DOHH2 (cell line): ENCODE results near the gene RTTN.

Experiments used
- H3F3A ChIP-seq: fragments of 200-600 bp; sonication (generic), shearing (Covaris generic); 2 replicates; pipeline ENCODE4 v1.6.0; 2016; ENCODE audit warnings: antibody characterized with exemption, mild to moderate bottlenecking; ENCODE audit not compliant: control insufficient read depth, insufficient read depth
- H3K27ac ChIP-seq: fragments of 200-600 bp; sonication (generic); 2 replicates; pipeline ENCODE4 v1.5.1; 2014; ENCODE audit warnings: low read depth, mild to moderate bottlenecking, low read length, moderate library complexity
- H3K27me3 ChIP-seq: fragments of 200-600 bp; sonication (generic); 2 replicates; pipeline ENCODE4 v1.6.1; 2014; ENCODE audit warnings: mild to moderate bottlenecking, low read length, mixed read lengths; ENCODE audit not compliant: control insufficient read depth
- H3K36me3 ChIP-seq: fragments of 200-600 bp; sonication (generic); 2 replicates; pipeline ENCODE4 v1.6.1; 2014; ENCODE audit warnings: mild to moderate bottlenecking, low read length, moderate library complexity, mixed read lengths; ENCODE audit not compliant: control insufficient read depth
- H3K4me1 ChIP-seq: fragments of 200-600 bp; sonication (generic); 2 replicates; pipeline ENCODE4 v1.6.1; 2014; ENCODE audit warnings: mild to moderate bottlenecking, low read length, mixed read lengths; ENCODE audit not compliant: control insufficient read depth
- H3K4me2 ChIP-seq: fragments of 200-600 bp; sonication (generic); 2 replicates; pipeline ENCODE4 v1.6.0; 2014; ENCODE audit warnings: mild to moderate bottlenecking, low read length, moderate library complexity
- H3K4me3 ChIP-seq: fragments of 200-600 bp; sonication (generic); 2 replicates; pipeline ENCODE4 v1.5.1; 2014; ENCODE audit warnings: mild to moderate bottlenecking, low read length, mixed read lengths
- H3K79me2 ChIP-seq: fragments of 200-600 bp; sonication (generic); 2 replicates; pipeline ENCODE4 v1.6.1; 2014; ENCODE audit warnings: mild to moderate bottlenecking, low read length, mixed read lengths; ENCODE audit not compliant: control insufficient read depth
- H3K9me2 ChIP-seq: fragments of 200-600 bp; sonication (generic); replicated peaks from 2 replicates; pipeline ENCODE4 v1.6.1; 2014; ENCODE audit warnings: mild to moderate bottlenecking, low read length, mixed read lengths; ENCODE audit not compliant: control insufficient read depth
- H3K9me3 ChIP-seq: fragments of 200-600 bp; sonication (generic); 2 replicates; pipeline ENCODE4 v1.6.1; 2014; ENCODE audit warnings: antibody characterized with exemption, low read length, mixed read lengths; ENCODE audit not compliant: control insufficient read depth, insufficient read depth
- H4K20me1 ChIP-seq: fragments of 200-600 bp; sonication (generic); 2 replicates; pipeline ENCODE4 v1.6.0; 2014; ENCODE audit warnings: low read depth, mild to moderate bottlenecking, antibody characterized with exemption, low read length, moderate library complexity; ENCODE audit not compliant: control insufficient read depth, insufficient read depth
- CTCF ChIP-seq: fragments of 200-600 bp; sonication (generic); IDR thresholded peaks from one replicate; pipeline ENCODE4 v1.5.1; 2014; ENCODE audit warnings: antibody characterized with exemption, mild to moderate bottlenecking, low read depth, low read length; ENCODE audit not compliant: poor library complexity, severe bottlenecking
- EZH2phosphoT487 ChIP-seq: fragments of 200-600 bp; sonication (generic); IDR thresholded peaks from 2 replicates; pipeline ENCODE4 v1.6.1; 2017; ENCODE audit warnings: borderline replicate concordance, mild to moderate bottlenecking, antibody characterized with exemption, low read length, moderate library complexity, mixed read lengths

The RTTN gene

GRCh38 chr18:70221915-70222278 is 16.4 kb upstream of the RTTN start:
- Histone ChIP-seq H3K4me2 (no peak overlapping the region), H3K4me3 (no peak overlapping the region), H3K36me3 (no peaks in the 10 kb centered on the region), H3K9me2 (no peaks in the 10 kb centered on the region), H4K20me1 (no peaks in the 10 kb centered on the region), H3F3A (no peaks in the 10 kb centered on the region), H3K27ac (no peak overlapping the region), H3K27me3 (peaks cover 11% of the 10 kb centered on the region; the same call in 1 of the 2 replicates), H3K9me3 (no peaks in the 10 kb centered on the region), H3K79me2 (no peaks in the 10 kb centered on the region), H3K4me1 (no peaks in the 10 kb centered on the region)
- TF ChIP-seq EZH2phosphoT487: no peak

GRCh38 chr18:70221156-70221914 is 15.8 kb upstream of the RTTN start:
- Histone ChIP-seq H3K9me3 (no peaks in the 10 kb centered on the region), H3K27ac (no peak overlapping the region), H3K79me2 (no peaks in the 10 kb centered on the region), H3K4me2 (no peak overlapping the region), H3K4me3 (no peak overlapping the region), H3K9me2 (no peaks in the 10 kb centered on the region), H3F3A (no peaks in the 10 kb centered on the region), H3K4me1 (no peaks in the 10 kb centered on the region), H4K20me1 (no peaks in the 10 kb centered on the region), H3K27me3 (peaks cover 11% of the 10 kb centered on the region; the same call in 1 of the 2 replicates), H3K36me3 (no peaks in the 10 kb centered on the region)
- TF ChIP-seq EZH2phosphoT487: no peak
- TF ChIP-seq CTCF: no peak

- no peaks in the 10 kb centered on the region for H3K79me2 ChIP-seq
- H3K4me3 ChIP-seq: no peak overlapping the region
- no peaks in the 10 kb centered on the region for H3K4me1 ChIP-seq
- H4K20me1 ChIP-seq: no peaks in the 10 kb centered on the region
- H3K36me3 ChIP-seq: no peaks in the 10 kb centered on the region
- H3K9me3 ChIP-seq: no peaks in the 10 kb centered on the region
- peaks cover 11% of the 10 kb centered on the region; the same call in 1 of the 2 replicates for H3K27me3 ChIP-seq
- no peak overlapping the region for H3K27ac ChIP-seq
- H3K4me2 ChIP-seq: no peak overlapping the region
- no peaks in the 10 kb centered on the region for H3F3A ChIP-seq
- no peaks in the 10 kb centered on the region for H3K9me2 ChIP-seq
- no peak for TF ChIP-seq EZH2phosphoT487
- TF ChIP-seq CTCF: no peak
Measured at GRCh38 chr18:70220628-70221027, 15.1 kb upstream of the RTTN start.

GRCh38 chr18:70219688-70220087 is 14.2 kb upstream of the RTTN start:
- no peaks in the 10 kb centered on the region for H4K20me1 ChIP-seq
- H3K9me2 ChIP-seq: no peaks in the 10 kb centered on the region
- no peak overlapping the region for H3K27ac ChIP-seq
- no peaks in the 10 kb centered on the region for H3K36me3 ChIP-seq
- no peak overlapping the region for H3K4me3 ChIP-seq
- no peak overlapping the region for H3K4me2 ChIP-seq
- no peaks in the 10 kb centered on the region for H3K4me1 ChIP-seq
- H3K79me2 ChIP-seq: no peaks in the 10 kb centered on the region
- no peaks in the 10 kb centered on the region for H3K9me3 ChIP-seq
- TF ChIP-seq EZH2phosphoT487: no peak
- no peak for TF ChIP-seq CTCF
- no peaks in the 10 kb centered on the region for H3F3A ChIP-seq
- peaks cover 11% of the 10 kb centered on the region; the same call in 1 of the 2 replicates for H3K27me3 ChIP-seq
